Effector memory CD8-positive, alpha-beta T cell (primary cell): ENCODE results near the gene LRP11.
"Not testable (repeated sequence)": the region's sequence is repeated elsewhere in the genome, so short reads cannot be mapped to it uniquely, and the experiment has no call there.

Experiments used
- ATAC-seq: fragments of 150-1000 bp; cut with Tn5 transposase; replicated peaks from 2 replicates; pipeline ENCODE4 v1.10.0; 2021; ENCODE audit warnings: mild to moderate bottlenecking, moderate library complexity
- DNase-seq, 3 experiments: peaks; one replicate each; pipeline ENCODE4 v3.0.0; 2021
- H3K27ac Mint-ChIP-seq, 2 donors: one replicate each; pipeline ENCODE4 v1.8.0; 2022; ENCODE audit warnings: mild to moderate bottlenecking in 2 of 2, mixed read lengths in 2 of 2, moderate library complexity in 2 of 2
- H3K27me3 Mint-ChIP-seq, 2 donors: one replicate each; pipeline ENCODE4 v1.8.0; 2022; ENCODE audit warnings: mixed read lengths in 2 of 2
- H3K36me3 Mint-ChIP-seq: one replicate; pipeline ENCODE4 v1.8.0; 2022; ENCODE audit warnings: mild to moderate bottlenecking, moderate library complexity, mixed read lengths; ENCODE audit not compliant: insufficient read depth
- H3K4me1 Mint-ChIP-seq, 2 donors: one replicate each; pipeline ENCODE4 v1.8.0; 2022; ENCODE audit warnings: low read depth in 2 of 2, mixed read lengths in 2 of 2
- H3K4me3 Mint-ChIP-seq, 2 donors: one replicate each; pipeline ENCODE4 v1.8.0; 2022; ENCODE audit warnings: mild to moderate bottlenecking in 2 of 2, mixed read lengths in 2 of 2, moderate library complexity in 2 of 2
- H3K9me3 Mint-ChIP-seq, 2 donors: one replicate each; pipeline ENCODE4 v1.8.0; 2022; ENCODE audit warnings: mixed read lengths in 2 of 2

Gene LRP11

DNA sequence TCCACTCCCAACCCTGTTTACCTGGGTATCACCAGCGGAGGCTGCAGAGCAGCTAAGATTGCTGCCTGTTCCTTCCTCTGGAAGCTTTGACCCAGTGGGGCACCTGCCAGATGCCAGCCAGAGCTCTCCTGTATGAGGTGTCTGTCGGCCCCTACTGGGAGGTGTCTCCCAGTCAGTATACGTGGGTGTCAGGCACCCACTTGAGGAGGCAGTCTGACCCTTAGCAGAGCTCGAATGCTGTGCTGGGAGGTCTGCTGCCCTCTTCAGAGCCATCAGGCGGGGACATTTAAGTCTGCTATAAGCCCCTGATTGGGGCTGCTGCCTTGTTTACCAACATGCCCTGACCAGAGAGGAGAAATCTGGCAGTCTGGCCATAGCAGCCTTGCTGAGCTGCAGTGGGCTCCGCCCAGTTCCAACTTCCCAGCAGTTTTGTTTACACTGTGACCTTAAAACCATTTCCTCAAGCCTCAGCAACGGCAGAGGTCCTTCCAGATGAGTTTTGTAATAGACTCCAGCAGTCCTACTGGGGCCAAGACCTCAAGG lies 31.0 kb upstream of the LRP11 start:
- no peak for ATAC-seq
- Mint-ChIP-seq H3K27ac (no peak overlapping the region), H3K36me3 (no peaks in the 10 kb centered on the region), H3K4me1 (peaks cover 7 to 16% of the 10 kb centered on the region in 2 donors), H3K9me3 (no peaks in the 10 kb centered on the region), H3K4me3 (no peak overlapping the region), H3K27me3 (peaks cover 11 to 48% of the 10 kb centered on the region in 2 donors)
- no peak for DNase-seq

GRCh38 chr6:149891864-149892263 lies 27.7 kb upstream of the LRP11 start:
- H3K36me3 Mint-ChIP-seq, DNase-seq, H3K27ac Mint-ChIP-seq, H3K4me3 Mint-ChIP-seq, H3K9me3 Mint-ChIP-seq, ATAC-seq, H3K4me1 Mint-ChIP-seq: not testable (repeated sequence)
- peaks cover 28 to 67% of the 10 kb centered on the region in 2 donors for H3K27me3 Mint-ChIP-seq

DNA sequence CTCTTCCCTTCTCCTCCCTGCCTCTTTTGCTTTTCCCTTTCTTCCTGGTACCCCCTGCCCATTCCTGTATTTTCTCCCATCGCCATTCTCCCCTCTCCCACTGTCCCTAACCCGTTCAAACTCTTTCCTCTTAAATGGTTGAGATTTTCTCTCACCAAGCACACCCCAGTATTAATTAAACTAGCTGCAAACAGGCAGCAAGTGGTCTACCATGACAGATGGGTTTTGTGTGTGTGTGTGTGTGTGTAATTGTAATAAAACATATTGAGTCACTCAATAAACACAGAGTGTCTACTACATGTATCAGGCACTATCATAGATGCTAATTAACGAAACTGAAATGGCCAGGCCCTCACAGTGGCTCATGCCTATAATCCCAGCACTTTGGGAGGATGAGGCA lies 27.1 kb upstream of the LRP11 start:
- H3K27ac Mint-ChIP-seq, result no peak overlapping the region
- peaks cover 0 to 3% of the 10 kb centered on the region in 2 donors for H3K4me1 Mint-ChIP-seq
- ATAC-seq (no peak), DNase-seq (no peak)
- no peaks in the 10 kb centered on the region for H3K36me3 Mint-ChIP-seq
- H3K27me3 Mint-ChIP-seq, result peaks cover 30 to 70% of the 10 kb centered on the region in 2 donors
- no peak overlapping the region for H3K4me3 Mint-ChIP-seq
- no peaks in the 10 kb centered on the region for H3K9me3 Mint-ChIP-seq

- Mint-ChIP-seq H3K27ac (no peak overlapping the region), H3K36me3 (no peaks in the 10 kb centered on the region), H3K4me3 (no peak overlapping the region), H3K9me3 (no peaks in the 10 kb centered on the region), H3K4me1 (no peaks in the 10 kb centered on the region), H3K27me3 (peaks cover 30 to 71% of the 10 kb centered on the region in 2 donors)
- DNase-seq (no peak), ATAC-seq (no peak)
Observed at GRCh38 chr6:149890629-149891045, 26.5 kb upstream of the LRP11 start.

GRCh38 chr6:149889326-149889725 lies 25.2 kb upstream of the LRP11 start:
- no peak overlapping the region for H3K27ac Mint-ChIP-seq
- H3K36me3 Mint-ChIP-seq, result no peaks in the 10 kb centered on the region
- no peaks in the 10 kb centered on the region for H3K4me1 Mint-ChIP-seq
- H3K4me3 Mint-ChIP-seq, result no peak overlapping the region
- ATAC-seq, result no peak
- no peak for DNase-seq
- no peaks in the 10 kb centered on the region for H3K9me3 Mint-ChIP-seq
- H3K27me3 Mint-ChIP-seq, result peaks cover 24 to 76% of the 10 kb centered on the region in 2 donors

DNA sequence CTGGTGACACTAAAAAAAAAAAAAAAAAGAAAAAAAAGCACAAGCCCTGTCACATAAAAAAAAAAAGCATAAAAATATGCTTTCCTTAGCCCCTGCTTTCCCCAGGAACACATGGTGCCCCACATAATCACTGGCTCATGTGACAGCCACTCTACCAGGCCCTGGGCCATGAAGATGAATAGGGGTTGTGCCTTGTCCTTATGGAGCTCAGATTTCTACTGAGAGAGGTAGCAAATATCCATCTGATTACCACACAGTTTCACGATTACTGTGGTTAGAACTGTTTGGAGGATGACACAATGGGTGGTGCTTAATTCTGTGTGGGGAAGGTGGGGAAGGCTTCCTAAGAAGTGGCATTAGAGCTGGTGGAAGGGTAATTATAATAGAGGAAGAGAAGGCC lies 24.5 kb upstream of the LRP11 start:
- no peak for DNase-seq
- ATAC-seq, result no peak
- no peak overlapping the region for H3K4me3 Mint-ChIP-seq
- H3K9me3 Mint-ChIP-seq, result no peaks in the 10 kb centered on the region
- peaks cover 27 to 70% of the 10 kb centered on the region in 2 donors for H3K27me3 Mint-ChIP-seq
- H3K4me1 Mint-ChIP-seq, result no peaks in the 10 kb centered on the region
- H3K27ac Mint-ChIP-seq, result no peak overlapping the region
- H3K36me3 Mint-ChIP-seq, result no peaks in the 10 kb centered on the region

DNA sequence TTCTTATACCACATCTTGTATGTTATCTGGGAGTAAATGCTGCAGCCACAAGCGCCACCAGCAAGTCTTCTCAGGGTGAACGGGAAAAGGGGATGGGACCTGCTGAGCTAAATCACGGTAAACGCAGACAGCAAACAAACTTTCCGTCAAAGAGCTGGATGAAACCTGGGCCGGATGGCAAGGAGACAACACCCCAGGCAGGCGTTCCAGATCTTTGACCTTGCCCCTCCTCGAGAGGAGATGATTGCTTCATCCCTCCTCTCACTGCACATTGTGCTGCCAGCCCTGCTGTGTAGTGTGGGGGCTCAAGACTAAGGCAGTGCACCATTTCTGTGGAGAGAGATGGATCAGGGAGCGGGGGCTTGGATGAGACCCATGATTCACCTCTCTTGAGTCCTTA lies 23.9 kb upstream of the LRP11 start:
- no peaks in the 10 kb centered on the region for H3K9me3 Mint-ChIP-seq
- ATAC-seq, result no peak
- no peaks in the 10 kb centered on the region for H3K36me3 Mint-ChIP-seq
- H3K27me3 Mint-ChIP-seq, result peaks cover 29 to 65% of the 10 kb centered on the region in 2 donors
- no peak for DNase-seq
- no peaks in the 10 kb centered on the region for H3K4me1 Mint-ChIP-seq
- H3K4me3 Mint-ChIP-seq, result no peak overlapping the region
- H3K27ac Mint-ChIP-seq, result no peak overlapping the region

- ATAC-seq, result no peak
- Mint-ChIP-seq H3K9me3 (no peaks in the 10 kb centered on the region), H3K4me3 (no peak overlapping the region), H3K27me3 (peaks cover 29 to 63% of the 10 kb centered on the region in 2 donors), H3K4me1 (no peaks in the 10 kb centered on the region), H3K36me3 (no peaks in the 10 kb centered on the region), H3K27ac (no peak overlapping the region)
- DNase-seq, result no peak
Observed at GRCh38 chr6:149887343-149887742, 23.2 kb upstream of the LRP11 start.

- H3K9me3 Mint-ChIP-seq, result no peaks in the 10 kb centered on the region
- H3K27ac Mint-ChIP-seq, result no peak overlapping the region
- H3K36me3 Mint-ChIP-seq, result no peaks in the 10 kb centered on the region
- H3K27me3 Mint-ChIP-seq, result peaks cover 38 to 71% of the 10 kb centered on the region in 2 donors
- no peak for DNase-seq
- ATAC-seq, result no peak
- H3K4me3 Mint-ChIP-seq, result no peak overlapping the region
- no peaks in the 10 kb centered on the region for H3K4me1 Mint-ChIP-seq
Observed at GRCh38 chr6:149885888-149886287, 21.7 kb upstream of the LRP11 start.

GRCh38 chr6:149884617-149885016 lies 20.5 kb upstream of the LRP11 start:
- no peaks in the 10 kb centered on the region for H3K9me3 Mint-ChIP-seq
- H3K27me3 Mint-ChIP-seq, result peaks cover 47 to 71% of the 10 kb centered on the region in 2 donors
- no peak overlapping the region for H3K4me3 Mint-ChIP-seq
- ATAC-seq (no peak), DNase-seq (no peak)
- H3K4me1 Mint-ChIP-seq, result no peaks in the 10 kb centered on the region
- H3K36me3 Mint-ChIP-seq, result no peaks in the 10 kb centered on the region
- no peak overlapping the region for H3K27ac Mint-ChIP-seq

- H3K36me3 Mint-ChIP-seq, result no peaks in the 10 kb centered on the region
- H3K4me1 Mint-ChIP-seq, result no peaks in the 10 kb centered on the region
- no peak for ATAC-seq
- no peak overlapping the region for H3K27ac Mint-ChIP-seq
- DNase-seq, result no peak
- H3K4me3 Mint-ChIP-seq, result no peak overlapping the region
- H3K27me3 Mint-ChIP-seq, result peaks cover 49 to 71% of the 10 kb centered on the region in 2 donors
- H3K9me3 Mint-ChIP-seq, result no peaks in the 10 kb centered on the region
Observed at GRCh38 chr6:149884215-149884614, 20.1 kb upstream of the LRP11 start.

DNA sequence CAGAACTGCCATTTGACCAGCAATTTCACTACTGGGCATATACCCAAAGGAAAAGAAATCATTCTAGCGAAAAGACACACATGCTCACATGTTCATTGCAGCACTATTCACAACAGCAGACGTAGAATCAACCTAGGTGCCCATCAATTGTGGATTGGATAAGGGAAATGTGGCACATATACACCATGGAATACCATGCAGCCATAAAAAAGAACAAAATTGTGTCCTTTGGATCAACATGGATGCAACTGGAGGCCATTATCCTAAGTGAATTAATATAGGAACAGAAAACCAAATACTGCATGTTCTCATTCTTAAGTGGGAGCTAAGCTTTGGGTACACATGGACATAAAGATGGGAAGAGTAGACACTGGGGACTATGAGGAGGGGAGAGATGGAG lies 17.7 kb upstream of the LRP11 start:
- Mint-ChIP-seq H3K9me3 (no peaks in the 10 kb centered on the region), H3K4me3 (no peak overlapping the region), H3K36me3 (no peaks in the 10 kb centered on the region), H3K27me3 (peaks cover 61 to 71% of the 10 kb centered on the region in 2 donors), H3K27ac (no peak overlapping the region), H3K4me1 (no peaks in the 10 kb centered on the region)
- no peak for DNase-seq
- ATAC-seq, result no peak

- Mint-ChIP-seq H3K27ac (no peak overlapping the region), H3K9me3 (no peaks in the 10 kb centered on the region), H3K4me3 (no peak overlapping the region), H3K27me3 (peaks cover 64 to 74% of the 10 kb centered on the region in 2 donors), H3K36me3 (no peaks in the 10 kb centered on the region), H3K4me1 (no peaks in the 10 kb centered on the region)
- DNase-seq, result no peak
- no peak for ATAC-seq
Observed at GRCh38 chr6:149881066-149881766, 17.1 kb upstream of the LRP11 start.

DNA sequence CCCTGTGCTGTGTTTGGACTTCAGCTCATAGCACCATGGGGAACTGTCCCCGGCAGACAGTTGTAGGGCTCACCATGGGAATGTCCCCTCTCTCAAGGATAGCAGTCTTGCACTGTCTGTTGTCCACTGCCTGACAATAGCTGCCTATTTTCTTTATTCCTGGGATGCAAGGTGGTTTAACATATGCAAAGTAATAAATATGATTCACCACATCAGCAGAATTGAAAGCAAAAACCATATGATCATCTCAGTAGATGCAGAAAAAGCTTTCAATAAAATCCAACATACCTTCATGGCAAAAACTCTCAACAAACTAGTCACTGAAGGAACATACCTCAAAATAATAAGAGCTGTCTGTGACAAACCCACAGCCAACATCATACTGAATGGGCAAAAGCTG lies 13.5 kb upstream of the LRP11 start:
- H3K9me3 Mint-ChIP-seq, result no peaks in the 10 kb centered on the region
- no peak overlapping the region for H3K4me3 Mint-ChIP-seq
- no peaks in the 10 kb centered on the region for H3K4me1 Mint-ChIP-seq
- ATAC-seq, result no peak
- H3K27me3 Mint-ChIP-seq, result peaks cover 68 to 92% of the 10 kb centered on the region in 2 donors
- no peaks in the 10 kb centered on the region for H3K36me3 Mint-ChIP-seq
- H3K27ac Mint-ChIP-seq, result no peak overlapping the region
- DNase-seq, result no peak
